T-cell (primary cell): Measurements from ENCODE around the gene TPRA1. TPM values are rescaled to one million over a fixed set of nuclear protein-coding genes. Genes with fewer than 3 reads are reported as not detected.

Experiments used
- ATAC-seq, 4 experiments: fragments of 200-7000 bp in 3 of 4; fragments of 150-1000 bp in 1 of 4; cut with Tn5 transposase; replicated peaks in 1 of 4; 1 replicate in 3 of 4; 2 replicates in 1 of 4; pipeline ENCODE4 v1.10.0; 2021; ENCODE audit warnings: moderate library complexity in 3 of 4, mild to moderate bottlenecking in 2 of 4, moderate number of reproducible peaks in 1 of 4
- CTCF ChIA-PET, 2 donors: fragments of 300-600 bp; sonication (Branson Sonifier 250); formaldehyde crosslinking; loops; one replicate each; lab custom pipeline; 2022; ENCODE audit warnings: antibody characterized with exemption in 2 of 2; lab: Charles Lee
- POLR2A ChIA-PET, 2 donors: fragments of 300-600 bp; sonication (Branson Sonifier 250); formaldehyde crosslinking; loops; one replicate each; lab custom pipeline; 2022; ENCODE audit warnings: antibody characterized with exemption in 2 of 2; lab: Charles Lee
- DNase-seq, 35 experiments: peaks; one replicate each; pipeline versions ENCODE4 v3.0.0 to v3.0.0-alpha.2; 2013 to 2023
- H3K27ac ChIP-seq: one replicate; pipeline ENCODE4 v1.5.1; 2013; ENCODE audit warnings: low read length
- H3K27me3 ChIP-seq, 2 experiments: replicated peaks in 1 of 2; 1 replicate in 1 of 2; 2 replicates in 1 of 2; pipeline versions ENCODE4 v1.6.1 to v1.7.0; 2013; ENCODE audit warnings: low read length in 1 of 2, mixed read lengths in 1 of 2; ENCODE audit not compliant: control insufficient read depth in 2 of 2, insufficient read depth in 2 of 2; ENCODE audit errors: extremely low read depth in 1 of 2
- H3K36me3 ChIP-seq, 2 donors: 1 replicate in 1 of 2; 2 replicates in 1 of 2; pipeline versions ENCODE4 v1.6.1 to v1.7.0; 2013; ENCODE audit warnings: low read length in 1 of 2; ENCODE audit not compliant: control insufficient read depth in 2 of 2, insufficient read depth in 1 of 2; ENCODE audit errors: extremely low read depth in 1 of 2
- H3K4me1 ChIP-seq, 2 experiments: 1 replicate in 1 of 2; 2 replicates in 1 of 2; pipeline versions ENCODE4 v1.6.1 to v1.7.0; 2013; ENCODE audit warnings: low read length in 2 of 2, mixed read lengths in 1 of 2; ENCODE audit not compliant: insufficient read depth in 2 of 2, control insufficient read depth in 1 of 2; ENCODE audit errors: extremely low read depth in 1 of 2
- H3K4me3 ChIP-seq, 2 donors: 1 replicate in 1 of 2; 2 replicates in 1 of 2; pipeline versions ENCODE4 v1.5.1 to v1.7.0; 2013; ENCODE audit warnings: mild to moderate bottlenecking in 2 of 2, low read length in 1 of 2, moderate library complexity in 1 of 2; ENCODE audit not compliant: control insufficient read depth in 1 of 2; ENCODE audit errors: extremely low read depth in 1 of 2
- H3K9me3 ChIP-seq: 2 replicates; pipeline ENCODE4 v1.7.0; 2013
- H3K27ac Mint-ChIP-seq, 2 donors: one replicate each; pipeline ENCODE4 v1.8.0; 2020 to 2021; ENCODE audit warnings: mild to moderate bottlenecking in 2 of 2, mixed read lengths in 2 of 2
- H3K27me3 Mint-ChIP-seq, 2 donors: one replicate each; pipeline ENCODE4 v1.8.0; 2021 to 2022; ENCODE audit warnings: mixed read lengths in 2 of 2
- H3K36me3 Mint-ChIP-seq: one replicate; pipeline ENCODE4 v1.8.0; 2021; ENCODE audit warnings: mixed read lengths
- H3K4me1 Mint-ChIP-seq, 3 donors: one replicate each; pipeline ENCODE4 v1.8.0; 2020 to 2022; ENCODE audit warnings: mixed read lengths in 3 of 3, mild to moderate bottlenecking in 1 of 3
- H3K4me3 Mint-ChIP-seq, 3 donors: one replicate each; pipeline ENCODE4 v1.8.0; 2020 to 2022; ENCODE audit warnings: mild to moderate bottlenecking in 3 of 3, mixed read lengths in 3 of 3, moderate library complexity in 3 of 3
- H3K9me3 Mint-ChIP-seq, 3 donors: one replicate each; pipeline ENCODE4 v1.8.0; 2020 to 2022; ENCODE audit warnings: mixed read lengths in 3 of 3
- WGBS: methylation state at CpG from one replicate; pipeline ENCODE4 v1.1.5; 2013; ENCODE audit warnings: missing lambda C conversion rate; ENCODE audit not compliant: insufficient coverage; 5-methylcytosine and 5-hydroxymethylcytosine counted together
- total RNA-seq, 35 experiments: library from RNA in 6 of 35; stranded (reverse) in 6 of 35; fragments of 120-200 nt in 1 of 35; gene quantifications; one replicate each; pipeline versions ENCODE4 v1.2.1 to v1.2.4 and lab custom pipeline; 2013 to 2026

TPRA1 gene
- total RNA-seq, 5 donors from 2014 or later (not counting 1 experiment from before 2014, with no cell fraction given), result 17.1 to 38.4 (median 34.6) TPM

GRCh38 chr3:127625821-127626220 lies 35.3 kb upstream of the TPRA1 start:
- DNase-seq, result no peak
- Mint-ChIP-seq H3K4me3 (no peak overlapping the region), H3K27me3 (peaks cover 7 to 16% of the 10 kb centered on the region in 2 donors), H3K4me1 (peaks cover 20 to 33% (median 32%) of the 10 kb centered on the region in 3 donors), H3K9me3 (no peaks in the 10 kb centered on the region), H3K36me3 (peaks cover 17% of the 10 kb centered on the region), H3K27ac (peak overlapping the region in 1 of 2 donors; percentile 10)
- Histone ChIP-seq H3K27me3 (peaks cover 5 to 16% of the 10 kb centered on the region in 2 experiments), H3K4me1 (peaks cover 11 to 27% of the 10 kb centered on the region in 2 experiments), H3K36me3 (peaks cover 9 to 10% of the 10 kb centered on the region in 2 donors), H3K27ac (no peak overlapping the region), H3K4me3 (no peak overlapping the region), H3K9me3 (no peaks in the 10 kb centered on the region)
- no peak for ATAC-seq
- ChIA-PET CTCF (interaction anchor here (0.5 to 0.6 kb wide), 3 partner anchors 17 to 29 kb away, joined by 3 read pairs; no protein-coding TSS in a partner anchor), POLR2A (no interaction called here)
- no CpG with 5 or more reads among the region's 2 CpGs for WGBS

- H3K9me3 Mint-ChIP-seq, result no peaks in the 10 kb centered on the region
- whole genome bisulfite sequencing, result 100% methylated on average over 1 of the region's 5 CpGs
- H3K4me1 Mint-ChIP-seq, result peaks cover 6 to 20% (median 19%) of the 10 kb centered on the region in 3 donors
- H3K9me3 ChIP-seq, result no peaks in the 10 kb centered on the region
- H3K27ac Mint-ChIP-seq, result no peak overlapping the region
- no peak for ATAC-seq
- no peak overlapping the region for H3K4me3 ChIP-seq
- DNase-seq, result no peak
- H3K4me3 Mint-ChIP-seq, result no peak overlapping the region
- peaks cover 11 to 13% of the 10 kb centered on the region in 2 donors for H3K36me3 ChIP-seq
- H3K27me3 ChIP-seq, result peaks cover 0 to 2% of the 10 kb centered on the region in 2 experiments
- ChIA-PET CTCF (no interaction called here), POLR2A (interaction anchor here in 1 of 2 donors (0.6 kb wide), 1 partner anchor 432 kb away, joined by 3 read pairs; no protein-coding TSS in a partner anchor)
- no peak overlapping the region for H3K27ac ChIP-seq
- peaks cover 0 to 5% of the 10 kb centered on the region in 2 donors for H3K27me3 Mint-ChIP-seq
- H3K4me1 ChIP-seq, result peaks cover 0 to 13% of the 10 kb centered on the region in 2 experiments
- H3K36me3 Mint-ChIP-seq, result peaks cover 23% of the 10 kb centered on the region
Measured at GRCh38 chr3:127624063-127624462, 33.5 kb upstream of the TPRA1 start.

DNA sequence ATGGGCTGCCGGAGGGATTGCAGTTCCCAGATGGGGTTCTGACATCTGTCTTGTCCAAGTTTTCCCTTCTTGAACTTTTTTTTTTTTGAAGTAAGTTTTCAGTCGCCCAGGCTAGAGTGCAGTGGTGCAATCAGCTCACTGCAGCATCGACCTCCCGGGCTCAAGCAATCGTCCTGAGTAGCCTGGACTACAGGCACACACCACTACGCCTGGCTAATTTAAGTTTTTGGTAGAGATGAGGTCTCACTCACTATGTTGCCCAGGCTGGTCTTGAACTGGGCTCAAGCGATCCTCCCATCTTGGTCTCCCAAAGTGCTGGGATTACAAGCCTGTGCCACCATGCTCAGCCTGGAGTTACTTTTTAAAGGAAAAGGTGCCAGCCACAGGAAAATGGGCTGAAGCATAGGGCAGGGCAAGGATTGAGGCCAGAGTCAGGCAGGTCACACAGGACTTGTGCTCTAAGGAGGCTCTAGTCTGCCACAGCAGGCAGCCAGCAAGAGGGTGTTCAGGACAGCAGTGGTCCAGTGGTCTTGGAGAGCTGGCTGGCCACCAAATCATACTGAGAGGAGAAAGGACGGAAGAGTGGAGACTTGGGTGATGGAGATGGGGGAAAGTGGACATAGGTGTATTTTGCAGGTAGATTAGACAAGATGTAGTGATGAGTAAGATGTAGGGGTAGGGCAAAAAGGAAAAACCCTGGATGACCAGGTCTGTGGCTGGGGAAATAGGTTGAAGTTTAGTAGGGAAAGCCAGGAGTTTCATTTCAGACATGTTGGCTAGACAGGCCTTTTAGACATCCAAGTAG lies 32.4 kb upstream of the TPRA1 start:
- ChIA-PET POLR2A (no interaction called here), CTCF (no interaction called here)
- peaks cover 11 to 16% of the 10 kb centered on the region in 2 donors for H3K36me3 ChIP-seq
- Mint-ChIP-seq H3K27me3 (peaks cover 0 to 2% of the 10 kb centered on the region in 2 donors), H3K9me3 (no peaks in the 10 kb centered on the region), H3K36me3 (peaks cover 34% of the 10 kb centered on the region), H3K4me3 (no peak overlapping the region), H3K4me1 (peaks cover 6 to 16% (median 15%) of the 10 kb centered on the region in 3 donors), H3K27ac (no peak overlapping the region)
- H3K4me1 ChIP-seq, result peaks cover 0 to 10% of the 10 kb centered on the region in 2 experiments
- H3K9me3 ChIP-seq, result no peaks in the 10 kb centered on the region
- H3K27ac ChIP-seq, result no peak overlapping the region
- no peak for DNase-seq
- H3K27me3 ChIP-seq, result no peaks in the 10 kb centered on the region
- ATAC-seq, result no peak
- over 99% methylated on average over 8 of the region's 8 CpGs for WGBS
- no peak overlapping the region for H3K4me3 ChIP-seq

- no peak overlapping the region for H3K27ac Mint-ChIP-seq
Measured at GRCh38 chr3:127622031-127622430, 31.5 kb upstream of the TPRA1 start.

GRCh38 chr3:127620637-127621375 lies 30.3 kb upstream of the TPRA1 start:
- CTCF ChIA-PET, result interaction anchor here in 1 of 2 donors (0.9 kb wide), 1 partner anchor 35 kb away, joined by 3 read pairs; no protein-coding TSS in a partner anchor
- no peaks in the 10 kb centered on the region for H3K4me1 Mint-ChIP-seq

More at GRCh38 chr3:127622031-127622430, 31.5 kb upstream of the TPRA1 start:
- ChIA-PET POLR2A (no interaction called here), CTCF (no interaction called here)
- H3K4me3 Mint-ChIP-seq, result no peak overlapping the region
- H3K27me3 Mint-ChIP-seq, result no peaks in the 10 kb centered on the region
- Histone ChIP-seq H3K36me3 (peaks cover 16 to 17% of the 10 kb centered on the region in 2 donors), H3K4me1 (peaks cover 0 to 9% of the 10 kb centered on the region in 2 experiments), H3K27ac (no peak overlapping the region), H3K27me3 (no peaks in the 10 kb centered on the region), H3K9me3 (no peaks in the 10 kb centered on the region), H3K4me3 (no peak overlapping the region)
- peaks cover 6 to 12% (median 9%) of the 10 kb centered on the region in 3 donors for H3K4me1 Mint-ChIP-seq
- ATAC-seq (no peak), DNase-seq (no peak)
- 90% methylated on average over 5 of the region's 11 CpGs for WGBS
- peaks cover 40% of the 10 kb centered on the region for H3K36me3 Mint-ChIP-seq
- no peaks in the 10 kb centered on the region for H3K9me3 Mint-ChIP-seq

DNA sequence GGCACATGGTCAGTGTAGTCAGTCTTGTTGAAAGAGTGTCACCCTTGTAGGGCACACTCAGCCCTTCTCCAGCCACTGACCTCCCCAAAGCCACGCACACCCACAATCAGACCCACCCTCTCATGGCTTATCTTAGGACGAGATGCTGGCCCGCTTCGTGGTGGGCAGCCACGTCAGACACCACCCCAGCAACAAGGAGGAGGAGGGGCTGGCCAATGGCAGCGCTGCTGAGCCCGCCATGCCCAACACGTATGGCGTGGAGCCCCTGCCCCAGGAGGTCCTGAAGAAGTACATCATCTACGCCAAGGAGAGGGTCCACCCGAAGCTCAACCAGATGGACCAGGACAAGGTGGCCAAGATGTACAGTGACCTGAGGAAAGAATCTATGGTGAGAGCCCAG lies 28.4 kb upstream of the TPRA1 start:
- Mint-ChIP-seq H3K4me1 (no peaks in the 10 kb centered on the region), H3K9me3 (no peaks in the 10 kb centered on the region), H3K27me3 (no peaks in the 10 kb centered on the region), H3K36me3 (peaks cover 57% of the 10 kb centered on the region), H3K27ac (no peak overlapping the region), H3K4me3 (no peak overlapping the region)
- ChIA-PET CTCF (no interaction called here), POLR2A (no interaction called here)
- no peak overlapping the region for H3K27ac ChIP-seq
- no peaks in the 10 kb centered on the region for H3K27me3 ChIP-seq
- H3K36me3 ChIP-seq, result peaks cover 16 to 18% of the 10 kb centered on the region in 2 donors
- 96% methylated on average over 10 of the region's 11 CpGs for WGBS
- H3K4me3 ChIP-seq, result no peak overlapping the region
- no peaks in the 10 kb centered on the region for H3K4me1 ChIP-seq
- ATAC-seq (no peak), DNase-seq (no peak)
- no peaks in the 10 kb centered on the region for H3K9me3 ChIP-seq

More at GRCh38 chr3:127620637-127621375, 30.3 kb upstream of the TPRA1 start:
- Histone ChIP-seq H3K27me3 (no peaks in the 10 kb centered on the region), H3K36me3 (peaks cover 16 to 18% of the 10 kb centered on the region in 2 donors), H3K4me3 (no peak overlapping the region), H3K27ac (no peak overlapping the region), H3K4me1 (no peaks in the 10 kb centered on the region), H3K9me3 (no peaks in the 10 kb centered on the region)
- POLR2A ChIA-PET, result no interaction called here
- ATAC-seq (no peak), DNase-seq (no peak)
- Mint-ChIP-seq H3K27me3 (no peaks in the 10 kb centered on the region), H3K9me3 (no peaks in the 10 kb centered on the region), H3K36me3 (peaks cover 48% of the 10 kb centered on the region), H3K4me3 (no peak overlapping the region), H3K27ac (no peak overlapping the region)
- WGBS, result 99% methylated on average over 29 of the region's 32 CpGs
